Trophoblast cell (in vitro differentiated cells and primary cell): ENCODE results near the gene TAAR1.
"Not testable (repeated sequence)": the region's sequence is repeated elsewhere in the genome, so short reads cannot be mapped to it uniquely, and the experiment has no call there.

Experiments used
- DNase-seq, 2 donors: peaks; one replicate each; pipeline ENCODE4 v3.0.0-alpha.2; 2016
- H2AFZ ChIP-seq: 2 replicates; pipeline ENCODE4 v1.6.1; 2013; ENCODE audit warnings: low read length, moderate library complexity, mild to moderate bottlenecking; ENCODE audit not compliant: insufficient read depth, poor library complexity
- H2AK5ac ChIP-seq: 2 replicates; pipeline ENCODE4 v1.6.1; 2013; ENCODE audit warnings: mild to moderate bottlenecking, low read length
- H2BK120ac ChIP-seq: 2 replicates; pipeline ENCODE4 v1.6.1; 2013; ENCODE audit warnings: low read length, mild to moderate bottlenecking, moderate library complexity; ENCODE audit not compliant: insufficient read depth, poor library complexity
- H2BK12ac ChIP-seq: 2 replicates; pipeline ENCODE4 v1.6.1; 2013; ENCODE audit warnings: mild to moderate bottlenecking, low read length, moderate library complexity
- H2BK5ac ChIP-seq: 2 replicates; pipeline ENCODE4 v1.6.1; 2013; ENCODE audit warnings: low read length, low read depth, moderate library complexity, mild to moderate bottlenecking; ENCODE audit not compliant: poor library complexity
- H3K14ac ChIP-seq: 2 replicates; pipeline ENCODE4 v1.6.1; 2013; ENCODE audit warnings: mild to moderate bottlenecking, low read length
- H3K18ac ChIP-seq: 2 replicates; pipeline ENCODE4 v1.6.1; 2013; ENCODE audit warnings: mild to moderate bottlenecking, low read length
- H3K23ac ChIP-seq: 2 replicates; pipeline ENCODE4 v1.6.1; 2013; ENCODE audit warnings: low read length
- H3K27ac ChIP-seq: 2 replicates; pipeline ENCODE4 v1.5.1; 2013; ENCODE audit warnings: low read depth, mild to moderate bottlenecking, inconsistent platforms, low read length, moderate library complexity
- H3K27me3 ChIP-seq: 2 replicates; pipeline ENCODE4 v1.6.1; 2013; ENCODE audit warnings: inconsistent platforms, mild to moderate bottlenecking, low read length, moderate library complexity; ENCODE audit not compliant: insufficient read depth
- H3K36me3 ChIP-seq, 2 experiments: 1 replicate in 1 of 2; 2 replicates in 1 of 2; pipeline ENCODE4 v1.6.1; 2013; ENCODE audit warnings: low read length in 2 of 2, mild to moderate bottlenecking in 2 of 2, moderate library complexity in 1 of 2; ENCODE audit not compliant: insufficient read depth in 2 of 2, control insufficient read depth in 1 of 2
- H3K4ac ChIP-seq: 2 replicates; pipeline ENCODE4 v1.6.1; 2013; ENCODE audit warnings: low read depth, mild to moderate bottlenecking, low read length, moderate library complexity
- H3K4me1 ChIP-seq, 2 experiments: 1 replicate in 1 of 2; 2 replicates in 1 of 2; pipeline ENCODE4 v1.6.1; 2013; ENCODE audit warnings: low read length in 2 of 2, mild to moderate bottlenecking in 2 of 2, moderate library complexity in 1 of 2; ENCODE audit not compliant: insufficient read depth in 2 of 2, control insufficient read depth in 1 of 2
- H3K4me2 ChIP-seq: 2 replicates; pipeline ENCODE4 v1.6.1; 2013; ENCODE audit warnings: inconsistent platforms, mild to moderate bottlenecking, low read length, moderate library complexity
- H3K4me3 ChIP-seq: 2 replicates; pipeline ENCODE4 v1.5.1; 2013; ENCODE audit warnings: mild to moderate bottlenecking, low read depth, low read length, inconsistent platforms
- H3K79me1 ChIP-seq: one replicate; pipeline ENCODE4 v1.6.1; 2013; ENCODE audit warnings: low read length
- H3K79me2 ChIP-seq: 2 replicates; pipeline ENCODE4 v1.6.1; 2013; ENCODE audit warnings: low read length, mild to moderate bottlenecking; ENCODE audit not compliant: control insufficient read depth, insufficient read depth, poor library complexity
- H3K9ac ChIP-seq: 2 replicates; pipeline ENCODE4 v1.6.1; 2013; ENCODE audit warnings: mild to moderate bottlenecking, low read length
- H3K9me3 ChIP-seq: 2 replicates; pipeline ENCODE4 v1.6.1; 2013; ENCODE audit warnings: low read depth, mild to moderate bottlenecking, control low read depth, inconsistent platforms, low read length; ENCODE audit not compliant: insufficient read depth
- H4K12ac ChIP-seq: 2 replicates; pipeline ENCODE4 v1.6.1; 2013; ENCODE audit warnings: low read depth, mild to moderate bottlenecking, low read length, moderate library complexity
- H4K8ac ChIP-seq: 2 replicates; pipeline ENCODE4 v1.6.1; 2013; ENCODE audit warnings: low read depth, mild to moderate bottlenecking, low read length, moderate library complexity
- H4K91ac ChIP-seq: one replicate; pipeline ENCODE4 v1.6.1; 2013; ENCODE audit warnings: low read depth, mild to moderate bottlenecking, low read length, moderate library complexity
- WGBS: extraction: QIAGEN DNeasy Blood & Tissue Kit; methylation state at CpG from one replicate; pipeline ENCODE4 v1.1.7; 2013; ENCODE audit warnings: missing lambda C conversion rate; ENCODE audit not compliant: insufficient read length, insufficient coverage; ENCODE audit errors: extremely low coverage; 5-methylcytosine and 5-hydroxymethylcytosine counted together

TAAR1 gene

DNA sequence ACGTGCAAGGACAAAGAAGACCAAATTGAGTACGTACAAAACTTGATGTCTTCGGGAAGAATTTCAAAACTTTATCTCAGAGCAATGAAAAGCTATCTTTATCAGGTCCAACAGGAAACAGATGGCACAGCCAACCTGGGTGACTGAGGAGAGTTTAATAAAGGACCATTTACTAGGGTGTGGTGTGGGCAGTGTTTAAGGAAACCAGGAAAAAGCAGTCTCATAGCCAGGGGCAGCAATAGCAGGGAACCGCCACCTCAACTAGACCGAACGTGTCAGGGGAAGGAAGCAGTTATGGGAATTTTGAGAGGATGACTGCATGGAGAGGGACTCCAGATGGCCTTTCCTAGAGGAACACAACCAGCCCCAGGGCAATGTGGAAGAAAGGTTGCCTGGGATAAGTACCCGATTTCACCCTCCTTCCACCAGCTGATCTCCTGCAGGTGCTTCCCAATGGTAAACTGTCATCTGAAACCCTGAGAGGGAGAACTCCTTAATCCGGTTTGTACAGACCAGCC lies 54.3 kb downstream of the TAAR1 start:
- no peaks in the 10 kb centered on the region for H3K79me1 ChIP-seq
- H2BK12ac ChIP-seq: no peak overlapping the region
- no peak overlapping the region for H3K9ac ChIP-seq
- no peak overlapping the region for H2BK120ac ChIP-seq
- H3K36me3 ChIP-seq: no peaks in the 10 kb centered on the region
- DNase-seq: no peak
- no peak overlapping the region for H4K8ac ChIP-seq
- H3K4me1 ChIP-seq: no peaks in the 10 kb centered on the region
- H3K79me2 ChIP-seq: no peaks in the 10 kb centered on the region
- WGBS: no CpG with 5 or more reads among the region's 8 CpGs
- no peak overlapping the region for H3K4me3 ChIP-seq
- H3K9me3 ChIP-seq: peaks cover 2% of the 10 kb centered on the region
- no peak overlapping the region for H3K18ac ChIP-seq
- no peak overlapping the region for H3K4ac ChIP-seq
- no peak overlapping the region for H4K91ac ChIP-seq
- no peak overlapping the region for H3K27ac ChIP-seq
- no peak overlapping the region for H2AK5ac ChIP-seq
- no peak overlapping the region for H2AFZ ChIP-seq
- no peak overlapping the region for H3K4me2 ChIP-seq
- no peak overlapping the region for H4K12ac ChIP-seq
- H2BK5ac ChIP-seq: no peak overlapping the region
- no peak overlapping the region for H3K14ac ChIP-seq
- H3K23ac ChIP-seq: no peak overlapping the region
- no peaks in the 10 kb centered on the region for H3K27me3 ChIP-seq

DNA sequence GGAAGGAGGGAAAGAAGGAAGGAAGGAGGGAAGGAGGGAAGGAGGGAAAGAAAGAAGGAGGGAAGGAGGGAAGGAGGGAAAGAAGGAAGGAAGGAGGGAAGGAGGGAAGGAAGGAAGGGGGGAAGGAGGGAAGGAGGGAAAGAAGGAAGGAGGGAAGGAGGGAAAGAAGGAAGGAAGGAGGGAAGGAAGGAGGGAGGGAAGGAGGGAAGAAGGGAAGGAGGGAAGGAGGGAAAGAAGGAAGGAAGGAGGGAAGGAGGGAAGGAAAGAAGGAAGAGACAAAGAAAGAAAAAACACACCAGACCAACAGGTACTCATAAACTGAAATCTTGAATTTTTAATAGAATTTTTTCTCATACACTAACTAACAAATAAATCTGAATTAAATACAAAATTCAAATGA lies 58.1 kb downstream of the TAAR1 start:
- not testable (repeated sequence) for H3K36me3 ChIP-seq, H4K8ac ChIP-seq, H4K12ac ChIP-seq, H2AK5ac ChIP-seq, H3K4me2 ChIP-seq, H3K9ac ChIP-seq, H2BK12ac ChIP-seq, H3K18ac ChIP-seq, H3K79me2 ChIP-seq, H3K27ac ChIP-seq, H3K27me3 ChIP-seq, H3K14ac ChIP-seq, H3K23ac ChIP-seq, H3K4ac ChIP-seq, H4K91ac ChIP-seq, DNase-seq, H3K4me1 ChIP-seq, H2AFZ ChIP-seq, H2BK120ac ChIP-seq, H3K79me1 ChIP-seq, H3K4me3 ChIP-seq, H2BK5ac ChIP-seq, H3K9me3 ChIP-seq

DNA sequence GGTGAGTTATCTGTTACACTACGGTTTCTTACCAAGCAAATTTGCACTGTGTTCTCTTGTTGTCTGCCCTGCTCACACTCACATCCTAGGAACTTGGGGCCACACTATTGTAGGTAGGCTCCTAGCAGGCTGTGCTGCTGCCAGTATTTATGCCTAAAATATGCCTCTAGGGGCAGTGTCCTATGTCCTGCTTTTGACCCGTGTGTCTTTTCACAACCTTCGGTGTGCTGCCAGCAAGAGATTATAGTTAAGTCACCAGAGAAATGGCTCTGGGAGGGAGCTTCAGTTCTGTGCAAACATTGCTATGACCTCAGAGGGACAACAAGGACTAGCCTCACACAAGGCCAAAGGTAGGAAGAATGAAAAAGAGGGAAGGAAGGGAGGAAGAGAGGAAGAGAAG lies 60.5 kb downstream of the TAAR1 start:
- no peak overlapping the region for H4K8ac ChIP-seq
- no peak overlapping the region for H3K4me2 ChIP-seq
- no CpG with 5 or more reads among the region's 3 CpGs for WGBS
- H3K79me1 ChIP-seq: no peaks in the 10 kb centered on the region
- no peak overlapping the region for H3K4me3 ChIP-seq
- no peaks in the 10 kb centered on the region for H3K27me3 ChIP-seq
- no peaks in the 10 kb centered on the region for H3K36me3 ChIP-seq
- H3K23ac ChIP-seq: no peak overlapping the region
- no peak overlapping the region for H3K9ac ChIP-seq
- no peak overlapping the region for H2BK12ac ChIP-seq
- no peaks in the 10 kb centered on the region for H3K9me3 ChIP-seq
- no peak overlapping the region for H3K27ac ChIP-seq
- H3K4ac ChIP-seq: no peak overlapping the region
- H2AFZ ChIP-seq: no peak overlapping the region
- no peak overlapping the region for H2AK5ac ChIP-seq
- H2BK5ac ChIP-seq: no peak overlapping the region
- H3K4me1 ChIP-seq: no peaks in the 10 kb centered on the region
- H3K14ac ChIP-seq: no peak overlapping the region
- H3K18ac ChIP-seq: no peak overlapping the region
- H4K12ac ChIP-seq: no peak overlapping the region
- DNase-seq: peak; percentile 10 to 50
- H4K91ac ChIP-seq: no peak overlapping the region
- H2BK120ac ChIP-seq: no peak overlapping the region
- H3K79me2 ChIP-seq: no peaks in the 10 kb centered on the region

DNA sequence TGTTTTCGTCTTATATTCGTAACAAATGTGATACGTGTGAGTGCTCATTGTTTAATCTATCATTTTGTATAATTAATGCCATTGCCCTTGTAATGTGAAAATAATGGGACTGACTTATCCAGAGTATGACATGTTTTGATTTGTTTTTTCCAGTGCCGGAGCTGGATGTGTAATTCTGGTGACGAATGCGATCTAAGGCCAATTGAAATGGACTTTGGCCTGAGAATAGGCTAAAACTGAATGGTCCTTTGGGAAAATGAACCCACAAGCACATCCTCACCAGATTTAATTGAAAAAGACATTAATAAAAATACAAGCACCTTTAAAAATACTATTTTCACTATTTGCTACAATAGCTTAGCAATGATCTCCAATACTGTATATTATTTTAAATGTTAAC lies 62.8 kb downstream of the TAAR1 start:
- H3K18ac ChIP-seq: no peak overlapping the region
- H3K14ac ChIP-seq: no peak overlapping the region
- no peaks in the 10 kb centered on the region for H3K79me2 ChIP-seq
- H3K27ac ChIP-seq: no peak overlapping the region
- no peaks in the 10 kb centered on the region for H3K36me3 ChIP-seq
- H3K9ac ChIP-seq: no peak overlapping the region
- H3K79me1 ChIP-seq: no peaks in the 10 kb centered on the region
- no peak overlapping the region for H3K4ac ChIP-seq
- H3K4me2 ChIP-seq: no peak overlapping the region
- no peak overlapping the region for H4K12ac ChIP-seq
- no peaks in the 10 kb centered on the region for H3K4me1 ChIP-seq
- H2BK120ac ChIP-seq: no peak overlapping the region
- WGBS: no CpG with 5 or more reads among the region's 6 CpGs
- H3K27me3 ChIP-seq: no peaks in the 10 kb centered on the region
- H2AFZ ChIP-seq: no peak overlapping the region
- no peak overlapping the region for H2BK5ac ChIP-seq
- no peak overlapping the region for H4K91ac ChIP-seq
- H2AK5ac ChIP-seq: no peak overlapping the region
- no peak for DNase-seq
- H2BK12ac ChIP-seq: no peak overlapping the region
- no peak overlapping the region for H3K23ac ChIP-seq
- no peak overlapping the region for H4K8ac ChIP-seq
- no peaks in the 10 kb centered on the region for H3K9me3 ChIP-seq
- H3K4me3 ChIP-seq: no peak overlapping the region
